ENCODE results near the gene WFDC10B.
"Not testable (repeated sequence)": the region's sequence is repeated elsewhere in the genome, so short reads cannot be mapped to it uniquely, and the experiment has no call there.

WFDC10B gene

DNA sequence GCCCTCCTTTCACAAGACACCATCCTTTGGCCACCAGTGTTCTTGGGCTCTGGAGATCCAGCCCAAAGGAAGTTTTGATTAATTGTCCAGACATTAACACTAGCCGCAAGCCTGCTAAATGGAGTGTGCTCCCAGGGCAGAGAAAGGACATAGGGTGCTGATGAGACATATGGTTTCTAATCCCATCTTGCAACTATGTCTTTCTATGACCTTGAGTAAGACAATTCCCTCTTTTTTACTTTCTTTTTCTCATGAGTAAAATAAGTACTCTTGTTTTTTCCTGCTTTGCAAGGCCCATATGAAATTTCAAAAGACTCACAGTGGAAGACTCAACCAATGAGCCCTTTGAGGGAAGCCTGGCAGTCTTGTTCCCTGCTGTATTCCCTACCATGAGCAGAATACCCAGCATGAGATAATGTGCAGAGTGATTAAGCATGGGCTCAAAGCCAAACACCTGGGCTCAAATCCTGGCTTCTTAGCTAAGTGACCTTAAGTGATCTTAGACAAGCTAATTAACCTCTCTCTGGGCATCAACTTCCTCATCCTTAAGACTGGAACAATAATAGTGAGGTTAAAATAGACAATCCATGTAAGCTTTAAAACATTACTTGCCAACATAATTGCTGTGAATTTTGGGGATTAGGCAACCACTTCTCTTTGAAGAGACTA lies at the start of gene WFDC10B:
WFDC10B (minus strand) TSS at position 51 of the 669 bp plus-strand sequence. CDS start 19,027 bp downstream, outside the sequence.
- DNase-seq: no peak

DNA sequence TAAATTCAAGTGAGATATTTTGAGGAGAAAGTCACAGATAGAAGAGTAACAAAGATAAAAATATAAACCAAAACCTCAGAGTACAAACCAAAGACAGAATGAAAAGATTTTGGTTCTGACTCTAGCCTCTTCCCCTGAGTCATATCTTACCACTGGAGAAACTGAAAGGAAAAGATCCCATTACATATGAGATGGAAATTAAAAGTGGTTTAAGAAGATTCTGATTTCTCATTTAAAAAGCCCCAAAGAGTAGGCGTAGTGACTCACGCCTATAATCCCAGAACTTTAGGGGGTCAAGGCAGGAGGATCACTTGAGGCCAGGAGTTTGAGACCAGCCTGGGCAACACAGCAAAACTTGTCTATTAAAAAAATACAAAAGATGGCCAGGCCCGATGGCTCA lies 47.9 kb upstream of the WFDC10B start:
- DNase-seq: no peak

DNA sequence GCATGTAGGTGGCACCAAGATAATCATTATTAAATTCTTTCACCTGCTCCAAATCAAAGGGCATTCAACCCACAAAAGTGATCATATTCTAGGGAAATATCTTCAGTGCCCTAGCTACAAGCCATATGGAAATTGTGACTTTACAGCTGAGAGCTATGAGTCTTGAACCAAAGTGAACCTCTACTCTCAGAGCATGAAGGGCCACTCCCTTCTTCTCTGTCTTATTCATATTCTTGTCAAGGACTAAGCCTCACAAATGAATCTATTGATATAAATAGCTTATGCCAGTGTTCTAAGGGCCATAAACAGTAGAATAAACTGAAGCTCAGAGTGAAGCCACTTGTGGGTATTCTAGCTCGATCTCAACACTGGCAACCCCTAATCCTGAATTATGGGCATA lies 46.9 kb upstream of the WFDC10B start:
- DNase-seq: no peak

DNA sequence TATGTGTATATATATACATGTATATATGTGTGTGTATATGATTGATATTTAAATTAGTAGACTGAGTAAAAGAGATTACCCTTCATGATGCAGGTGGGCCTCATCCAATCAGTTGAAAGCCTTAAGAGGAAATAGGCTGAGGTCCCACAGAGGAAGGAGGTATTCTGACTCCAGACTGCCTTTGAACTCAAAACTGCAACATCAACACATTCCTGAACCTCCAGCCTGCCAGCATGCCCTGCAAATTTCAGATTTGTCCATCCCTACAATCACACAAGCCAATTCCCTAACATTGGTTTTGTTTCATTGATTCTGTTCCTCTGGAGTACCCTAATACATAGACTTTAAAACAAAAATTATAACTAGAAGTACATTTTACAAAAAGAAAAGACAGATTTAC lies 40.2 kb upstream of the WFDC10B start:
- no peak for DNase-seq

DNA sequence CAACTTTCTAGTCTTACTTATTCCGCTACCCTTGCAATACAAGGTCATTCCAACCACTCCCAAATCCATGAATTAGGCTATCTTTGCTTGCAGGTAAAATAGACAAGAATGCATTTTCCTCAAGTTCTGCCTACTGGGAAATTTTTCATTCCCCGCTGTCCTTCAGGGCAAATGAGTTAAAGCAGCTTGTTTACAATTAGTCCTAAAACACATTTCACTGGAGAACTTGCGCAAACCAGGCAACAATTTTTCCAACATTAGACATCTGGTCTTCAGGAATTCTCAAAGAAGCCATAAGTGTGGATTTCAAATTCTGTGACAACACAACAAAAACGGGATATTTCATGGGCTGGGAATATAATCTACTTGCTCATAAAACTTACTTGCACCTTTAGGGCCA lies 37.8 kb upstream of the WFDC10B start:
- DNase-seq: no peak

DNA sequence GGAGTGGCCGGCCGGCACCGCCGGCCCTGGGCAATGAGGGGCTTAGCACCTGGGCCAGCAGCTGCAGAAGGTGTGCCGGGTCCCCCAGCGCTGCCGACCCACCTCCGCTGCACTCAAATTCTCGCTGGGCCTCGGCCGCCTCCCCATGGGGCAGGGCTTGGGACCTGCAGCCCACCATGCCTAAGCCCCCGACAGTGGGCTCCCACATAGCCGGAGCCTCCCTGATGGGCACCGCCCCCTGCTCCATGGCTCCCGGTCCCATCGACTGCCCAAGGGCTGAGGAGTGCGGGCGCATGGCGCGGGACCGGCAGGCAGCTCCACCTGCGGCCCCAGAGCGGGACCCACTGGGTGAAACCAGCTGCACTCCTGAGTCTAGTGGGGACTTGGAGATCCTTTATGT lies 31.2 kb upstream of the WFDC10B start:
- DNase-seq: no peak

DNA sequence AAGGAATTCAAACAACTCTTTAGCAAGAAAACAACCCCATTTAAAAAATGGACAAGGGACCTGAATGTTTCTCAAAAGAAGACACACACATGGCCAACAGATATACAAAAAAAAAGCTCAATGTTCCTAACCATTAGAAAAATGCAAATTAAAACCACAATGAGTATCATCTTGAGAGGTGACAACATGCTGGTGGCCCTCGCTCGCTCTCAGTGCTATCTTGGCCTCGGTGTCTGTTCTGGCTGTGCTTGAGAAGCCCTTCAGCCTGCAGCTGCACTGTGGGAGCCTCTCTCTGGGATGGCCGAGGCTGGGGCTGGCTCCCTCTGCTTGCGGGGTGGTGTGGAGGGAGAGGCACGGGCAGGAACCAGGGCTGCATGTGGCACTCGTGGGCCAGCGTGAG lies 30.7 kb upstream of the WFDC10B start:
- no peak for DNase-seq

DNA sequence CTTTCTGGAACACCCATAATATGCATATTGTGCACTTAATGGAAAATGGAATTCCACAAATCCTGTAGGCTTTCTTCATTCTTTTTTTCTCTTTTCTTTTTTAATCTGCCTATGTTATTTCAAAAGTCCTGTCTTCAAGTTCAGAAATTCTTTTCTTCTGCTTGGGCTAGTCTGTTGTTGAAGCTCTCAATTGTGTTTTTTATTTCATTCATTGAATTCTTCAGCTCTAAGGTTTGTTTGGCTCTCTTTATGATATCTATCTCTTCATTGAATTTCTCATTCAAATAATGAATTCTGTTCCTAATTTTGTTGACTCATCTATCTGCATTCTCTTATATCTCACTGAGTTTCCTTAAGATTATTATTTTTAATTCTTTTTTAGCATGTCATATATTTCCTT lies 27.4 kb upstream of the WFDC10B start:
- no peak for DNase-seq

DNA sequence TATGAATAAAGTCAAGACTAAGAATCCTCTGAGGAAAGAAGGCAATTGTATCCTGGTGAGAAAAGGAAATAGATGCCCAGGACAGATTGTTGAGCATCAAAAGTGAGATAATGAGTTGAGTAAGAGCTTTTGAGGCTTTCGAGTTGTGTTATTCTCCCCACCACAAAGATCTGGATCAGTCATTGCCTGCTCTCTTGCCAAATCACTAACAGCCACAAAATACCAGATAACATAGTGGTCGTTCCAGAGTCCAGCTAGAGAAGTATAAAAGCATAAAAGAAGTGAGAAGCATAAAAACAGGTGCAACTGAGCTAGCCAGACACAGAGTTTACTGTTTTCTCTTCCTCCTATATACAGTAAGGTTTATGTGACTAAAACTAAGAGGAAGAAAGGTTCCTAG lies 22.2 kb upstream of the WFDC10B start:
- DNase-seq: no peak

DNA sequence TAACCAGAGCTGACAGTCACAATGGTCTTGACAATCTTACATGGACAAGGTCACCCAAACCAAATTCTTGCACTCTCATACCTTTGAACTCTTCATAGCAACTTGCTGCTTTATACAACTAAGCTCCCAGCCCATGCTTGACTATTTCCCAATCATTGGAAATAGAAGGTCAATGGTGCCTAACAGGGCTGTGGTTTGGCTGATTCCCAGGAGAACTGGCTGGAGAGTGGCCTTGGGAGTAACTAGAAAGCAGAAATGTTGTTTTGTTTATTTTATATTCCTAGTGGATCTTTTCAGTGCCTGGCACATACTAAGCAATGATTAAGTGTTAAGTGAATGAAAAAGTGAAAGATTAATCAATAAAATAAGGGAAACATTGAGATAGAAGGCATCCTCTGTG lies 20.3 kb upstream of the WFDC10B start:
- no peak for DNase-seq

DNA sequence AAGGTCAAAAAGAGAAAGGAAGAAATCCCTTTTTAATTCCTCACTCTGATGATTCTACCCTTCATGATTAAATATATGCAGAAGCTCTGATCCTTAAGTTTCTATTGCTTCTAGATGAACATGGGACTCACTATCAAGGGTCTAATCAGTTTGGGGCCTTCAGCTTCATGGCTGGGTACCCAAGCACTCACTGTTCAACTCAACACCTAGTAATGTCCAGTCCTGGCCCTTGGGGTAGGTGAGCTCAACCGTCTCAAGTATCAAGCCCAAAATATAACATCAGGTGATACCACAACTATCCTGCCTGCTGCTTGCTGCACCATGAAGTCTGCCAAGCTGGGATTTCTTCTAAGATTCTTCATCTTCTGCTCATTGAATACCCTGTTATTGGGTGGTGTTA lies 17.2 kb upstream of the WFDC10B start, which contains the start of gene SPINT4:
SPINT4 (plus strand) TSS at position 301 of the 400 bp plus-strand sequence; CDS start at position 322, 21 bp downstream.
- DNase-seq: no peak

DNA sequence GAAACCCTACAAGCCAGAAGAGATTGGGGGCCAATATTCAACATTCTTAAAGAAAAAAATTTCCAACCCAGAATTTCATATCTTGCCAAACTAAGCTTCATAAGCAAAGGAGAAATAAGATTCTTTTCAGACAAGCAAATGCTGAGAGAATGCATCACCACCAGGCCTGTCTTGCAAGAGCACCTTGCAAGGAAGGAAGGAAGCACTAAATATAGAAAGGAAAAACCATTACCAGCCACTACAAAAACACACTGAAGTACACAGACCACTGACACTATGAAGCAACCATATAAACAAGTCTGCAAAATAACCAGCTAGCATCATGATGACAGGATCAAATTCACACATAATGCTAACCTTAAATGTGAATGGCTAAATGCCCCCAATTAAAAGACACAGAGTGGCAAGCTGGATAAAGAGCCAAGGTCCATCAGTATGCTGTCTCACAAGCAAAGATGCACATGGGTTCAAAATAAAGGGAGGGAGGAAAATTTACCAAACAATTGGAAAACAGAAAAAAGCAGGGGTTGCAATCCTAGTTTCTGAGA lies 11.4 kb upstream of the WFDC10B start:
- not testable (repeated sequence) for DNase-seq

DNA sequence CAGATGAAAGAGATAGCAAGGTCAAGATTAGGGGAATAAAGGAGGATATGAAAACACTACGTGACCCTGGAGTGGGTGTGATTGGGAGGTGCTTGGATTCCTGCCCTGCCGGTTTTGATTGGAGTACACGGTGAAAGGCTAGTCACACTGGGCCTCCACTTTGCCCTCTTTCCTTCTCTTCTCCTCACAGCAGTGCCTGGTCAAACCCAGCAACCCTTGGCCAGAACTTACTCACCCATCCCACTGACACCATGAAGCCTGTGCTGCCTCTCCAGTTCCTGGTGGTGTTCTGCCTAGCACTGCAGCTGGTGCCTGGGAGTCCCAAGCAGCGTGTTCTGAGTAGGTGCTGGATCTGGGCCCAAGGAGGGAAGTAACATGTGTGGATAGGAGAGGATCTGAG lies 2.9 kb downstream of the WFDC10B start, which contains the start of gene WFDC13:
WFDC13 (plus strand) TSS at position 166 of the 400 bp plus-strand sequence; CDS start at position 252, 86 bp downstream.
- no peak for DNase-seq

DNA sequence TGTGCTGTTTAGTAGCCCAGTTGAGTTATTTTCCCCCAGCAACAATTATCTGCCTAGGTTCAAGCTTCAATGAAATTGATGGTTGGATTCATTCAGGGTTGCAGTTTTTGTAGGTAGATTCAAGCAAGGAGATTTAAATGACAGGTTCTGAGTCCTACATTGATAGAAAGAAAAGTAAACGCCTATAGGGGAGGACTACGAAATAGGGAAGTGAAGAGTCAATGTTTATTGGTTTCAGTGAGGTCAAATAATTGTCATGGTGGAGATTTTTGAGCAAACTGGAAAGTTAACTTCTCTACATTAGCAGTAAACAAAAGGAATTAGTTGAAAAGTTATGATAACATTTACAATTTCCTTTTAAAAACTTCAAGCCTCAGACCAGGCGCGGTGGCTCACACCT lies 3.7 kb downstream of the WFDC10B start:
- no peak for DNase-seq

DNA sequence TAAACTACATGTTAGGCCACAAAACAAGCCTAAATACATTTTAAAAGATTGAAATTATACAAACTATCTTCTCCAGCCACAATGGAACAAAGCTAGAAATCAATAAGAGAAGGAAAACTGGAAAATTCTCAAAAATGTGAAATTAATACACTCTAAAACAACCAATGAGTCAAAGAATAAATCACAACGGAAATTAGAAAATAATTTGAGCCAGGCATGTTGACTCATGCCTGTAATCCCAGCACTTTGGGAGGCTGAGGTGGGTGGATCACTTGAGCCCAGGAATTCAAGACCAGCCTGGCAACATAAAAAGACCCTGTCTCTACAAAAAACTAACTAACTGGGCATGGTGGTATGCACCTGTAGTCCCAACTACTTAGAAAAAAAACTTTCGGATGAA lies 9.3 kb downstream of the WFDC10B start:
- DNase-seq: no peak

DNA sequence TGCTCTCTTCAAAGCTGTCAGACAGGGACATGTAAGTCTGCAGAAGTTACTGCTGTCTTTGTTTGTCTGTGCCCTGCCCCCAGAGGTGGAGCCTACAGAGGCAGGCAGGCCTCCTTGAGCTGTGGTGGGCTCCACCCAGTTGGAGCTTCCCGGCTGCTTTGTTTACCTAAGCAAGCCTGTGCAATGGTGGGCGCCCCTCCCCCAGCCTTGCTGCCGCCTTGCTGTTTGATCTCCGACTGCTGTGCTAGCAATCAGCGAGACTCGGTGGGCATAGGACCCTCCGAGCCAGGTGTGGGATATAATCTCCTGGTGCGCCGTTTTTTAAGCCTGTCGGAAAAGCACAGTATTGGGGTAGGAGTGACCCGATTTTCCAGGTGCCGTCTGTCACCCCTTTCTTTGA lies 11.5 kb downstream of the WFDC10B start:
- not testable (repeated sequence) for DNase-seq

DNA sequence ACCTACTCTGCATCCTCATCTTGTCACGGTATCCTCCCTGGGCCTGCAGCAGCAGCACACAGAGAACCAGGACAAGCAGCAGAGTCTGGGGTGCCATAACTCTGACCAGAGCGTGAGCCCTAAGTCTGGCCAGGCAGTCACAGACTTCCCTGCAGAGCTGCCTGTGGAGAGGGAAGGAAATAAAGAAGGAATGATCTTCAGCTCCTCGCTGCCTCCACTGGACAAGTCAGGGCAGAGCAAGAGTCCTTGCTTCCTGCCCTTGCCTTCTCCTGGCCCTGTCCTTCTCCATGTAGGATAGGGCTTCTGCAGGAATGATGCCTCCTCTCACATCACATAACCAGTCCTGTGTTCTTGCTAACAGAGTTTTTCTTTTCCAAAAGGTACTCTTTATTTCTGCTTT lies 18.9 kb downstream of the WFDC10B start:
- DNase-seq: no peak

DNA sequence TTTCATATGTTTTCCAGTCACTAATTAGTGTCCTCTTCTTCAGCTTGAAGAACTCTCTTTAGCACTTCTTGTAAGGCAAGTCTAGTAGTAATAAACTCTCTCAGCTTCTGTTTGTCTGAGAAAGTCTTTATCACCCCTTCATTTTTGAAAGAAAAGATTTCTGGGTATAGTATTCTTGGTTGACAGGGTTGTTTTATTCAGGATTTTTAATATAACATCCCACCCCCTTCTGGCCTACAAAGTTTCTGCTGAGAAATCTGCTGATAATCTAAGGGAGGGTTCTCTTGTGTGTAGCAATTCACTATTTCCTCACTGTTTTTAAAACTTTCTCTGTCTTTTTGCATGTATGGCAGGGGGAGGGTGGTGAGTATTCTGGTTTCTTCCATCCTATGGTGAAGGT lies 25.2 kb downstream of the WFDC10B start:
- DNase-seq: no peak

DNA sequence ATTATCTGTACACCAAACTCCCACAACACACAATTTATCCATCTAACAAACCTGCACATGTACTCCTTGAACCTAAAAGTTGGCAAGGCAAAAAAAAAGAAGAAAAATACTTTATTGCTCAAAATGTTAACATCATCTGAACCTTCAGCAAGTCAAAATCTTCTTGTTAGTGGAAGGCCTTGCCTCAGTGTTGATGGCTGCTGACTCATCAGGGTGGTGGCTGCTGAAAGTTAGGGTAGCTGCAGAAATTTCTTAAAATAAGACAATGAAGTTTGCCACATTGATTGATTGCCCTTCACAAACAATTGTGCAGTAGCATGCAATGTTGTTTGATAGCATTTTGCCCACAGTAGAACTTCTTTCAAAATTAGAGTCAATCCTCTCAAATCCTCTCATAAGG lies 32.1 kb downstream of the WFDC10B start:
- DNase-seq: no peak

DNA sequence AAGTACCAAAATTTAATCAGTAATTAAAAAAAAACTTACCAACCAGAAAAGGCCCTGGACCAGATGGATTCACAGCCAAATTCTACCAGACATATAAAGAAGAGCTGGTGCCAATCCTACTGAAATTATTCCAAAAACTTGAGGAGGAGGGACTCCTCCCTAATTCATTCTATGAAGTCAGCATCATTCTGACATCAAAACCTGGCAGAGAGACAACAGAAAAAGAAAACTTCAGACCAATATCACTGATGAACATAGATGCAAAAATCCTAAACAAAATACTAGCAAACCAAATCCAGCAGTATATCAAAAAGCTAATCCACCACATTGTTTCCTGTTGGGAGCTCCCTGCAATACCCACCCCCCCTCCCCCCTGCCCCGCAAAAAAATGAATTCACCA lies 34.7 kb downstream of the WFDC10B start, which contains the start of gene WFDC11:
WFDC11 (minus strand) TSS at position 101 of the 400 bp plus-strand sequence. CDS start 19,639 bp downstream, outside the sequence.
- no peak for DNase-seq

DNA sequence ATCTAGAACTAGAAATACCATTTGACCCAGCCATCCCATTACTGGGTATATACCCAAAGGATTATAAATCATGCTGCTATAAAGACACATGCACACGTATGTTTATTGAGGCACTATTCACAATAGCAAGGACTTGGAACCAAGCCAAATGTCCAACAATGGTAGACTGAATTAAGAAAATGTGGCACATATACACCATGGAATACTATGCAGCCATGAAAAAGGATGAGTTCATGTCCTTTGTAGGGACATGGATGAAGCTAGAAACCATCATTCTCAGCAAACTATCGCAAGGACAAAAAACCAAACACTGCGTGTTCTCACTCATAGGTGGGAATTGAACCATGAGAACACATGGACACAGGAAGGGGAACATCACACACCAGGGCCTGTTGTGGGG lies 47.8 kb downstream of the WFDC10B start:
- not testable (repeated sequence) for DNase-seq

DNA sequence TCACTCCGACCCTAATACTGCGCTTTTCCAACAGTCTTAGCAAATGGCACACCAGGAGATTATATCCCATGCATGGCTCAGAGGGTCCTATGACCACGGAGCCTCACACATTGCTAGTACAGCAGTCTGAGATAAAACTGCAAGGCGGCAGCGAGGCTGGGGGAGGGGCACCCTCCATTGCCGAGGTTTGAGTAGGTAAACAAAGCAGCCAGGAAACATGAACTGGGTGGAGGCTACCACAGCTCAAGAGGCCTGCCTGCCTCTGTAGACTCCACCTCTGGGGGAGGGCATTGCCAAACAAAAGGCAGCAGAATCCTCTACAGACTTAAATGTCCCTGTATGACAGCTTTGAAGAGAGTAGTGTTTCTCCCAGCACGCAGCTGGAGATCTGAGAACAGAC lies 53.1 kb downstream of the WFDC10B start:
- DNase-seq: not testable (repeated sequence)

DNA sequence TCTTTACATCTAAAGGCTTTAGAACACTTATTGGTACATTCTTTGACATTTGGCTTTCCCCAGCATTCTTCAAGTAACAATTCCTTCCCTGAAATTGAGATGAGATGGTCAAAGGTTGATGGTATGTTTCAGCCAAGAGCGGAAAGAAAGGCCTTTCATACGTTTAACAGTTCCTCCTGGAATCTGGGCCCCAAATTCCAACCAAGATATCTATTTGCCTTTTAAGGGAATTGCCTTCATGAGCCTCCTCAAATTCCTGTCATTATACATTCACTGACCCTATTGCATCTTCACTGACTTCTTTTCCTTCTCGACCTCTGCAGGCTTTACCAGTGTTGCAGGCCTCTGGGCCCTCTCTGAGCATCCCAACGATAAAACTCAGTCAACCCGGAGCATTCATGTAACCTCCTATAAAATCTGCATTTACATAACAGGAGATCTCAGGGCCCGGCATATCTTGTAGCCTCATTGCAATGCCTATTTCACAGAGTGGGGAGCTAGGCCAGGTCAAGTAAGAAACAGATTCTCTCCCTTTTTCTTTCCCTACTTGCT lies 55.4 kb downstream of the WFDC10B start:
- DNase-seq: no peak

DNA sequence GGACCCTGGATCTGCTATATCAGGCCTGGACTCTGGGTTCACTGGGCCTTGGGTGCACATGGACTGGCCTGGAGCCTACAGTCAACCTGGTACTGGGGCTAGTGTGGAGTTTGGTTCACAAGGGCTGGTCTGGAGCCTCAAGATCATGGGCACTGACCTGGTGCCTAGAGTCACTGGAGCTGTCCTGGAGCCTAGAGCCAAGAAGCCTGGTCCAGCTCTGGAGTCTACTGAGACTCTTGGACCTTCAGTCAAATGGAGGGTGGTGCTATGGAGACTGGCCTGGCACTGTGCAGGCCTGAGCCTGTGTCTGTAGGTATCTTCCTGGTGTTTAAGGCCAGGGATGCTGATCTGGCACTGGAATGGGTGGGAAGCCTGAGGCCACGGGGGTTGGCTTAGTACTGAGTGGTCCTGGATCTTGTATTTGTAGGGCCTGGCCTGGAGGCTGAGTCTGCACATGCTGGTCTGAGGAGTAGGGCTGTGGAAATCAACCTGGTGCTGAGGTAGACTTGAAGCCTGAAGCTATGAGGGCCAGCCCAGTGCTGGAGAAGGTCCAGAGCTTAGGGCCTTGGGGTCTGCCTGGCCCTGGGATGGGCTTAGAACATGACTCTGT lies 57.3 kb downstream of the WFDC10B start:
- no peak for DNase-seq

All from stimulated activated naive CD4-positive, alpha-beta T cell (primary cell).